ENCODE results near the gene E2F2.

E2F2 gene

GRCh38 chr1:23521588-23521987, 9.4 kb downstream of the E2F2 start:
- TF ChIP-seq REST (IDR thresholded peaks at IDR 0.05; ENCODE audit: insufficient read depth in 1 of 2, low read depth in 2 of 2, low read length in 2 of 2) (no peak), POLR2AphosphoS5 (IDR thresholded peaks at IDR 0.05; ENCODE audit: low read depth, low read length) (no peak), SIN3A (IDR thresholded peaks at IDR 0.05; ENCODE audit: borderline replicate concordance, insufficient read depth, low read length) (no peak), TAF1 (IDR thresholded peaks at IDR 0.05; ENCODE audit: borderline replicate concordance, insufficient read depth, low read length) (no peak), FOXP2 (optimal IDR thresholded peaks at IDR 0.05; ENCODE audit: borderline replicate concordance, extremely low read depth, extremely low read length, insufficient read depth) (no peak)

- TF ChIP-seq TAF1 (IDR thresholded peaks at IDR 0.05; ENCODE audit: borderline replicate concordance, insufficient read depth, low read length) = no peak
- no peak for TF ChIP-seq SIN3A (IDR thresholded peaks at IDR 0.05; ENCODE audit: borderline replicate concordance, insufficient read depth, low read length)
- TF ChIP-seq REST (IDR thresholded peaks at IDR 0.05; ENCODE audit: insufficient read depth in 1 of 2, low read depth in 2 of 2, low read length in 2 of 2) = no peak
- TF ChIP-seq FOXP2 (optimal IDR thresholded peaks at IDR 0.05; ENCODE audit: borderline replicate concordance, extremely low read depth, extremely low read length, insufficient read depth) = no peak
- TF ChIP-seq POLR2AphosphoS5 (IDR thresholded peaks at IDR 0.05; ENCODE audit: low read depth, low read length) = no peak
Observed at GRCh38 chr1:23517581-23517980, 13.5 kb downstream of the E2F2 start.

- TF ChIP-seq POLR2AphosphoS5 (IDR thresholded peaks at IDR 0.05; ENCODE audit: low read depth, low read length) (no peak), SIN3A (IDR thresholded peaks at IDR 0.05; ENCODE audit: borderline replicate concordance, insufficient read depth, low read length) (no peak), FOXP2 (optimal IDR thresholded peaks at IDR 0.05; ENCODE audit: borderline replicate concordance, extremely low read depth, extremely low read length, insufficient read depth) (no peak), REST (IDR thresholded peaks at IDR 0.05; ENCODE audit: insufficient read depth in 1 of 2, low read depth in 2 of 2, low read length in 2 of 2) (no peak), TAF1 (IDR thresholded peaks at IDR 0.05; ENCODE audit: borderline replicate concordance, insufficient read depth, low read length) (no peak)
Observed at GRCh38 chr1:23515905-23516304, 15.1 kb downstream of the E2F2 start.

GRCh38 chr1:23514111-23514679, 16.8 kb downstream of the E2F2 start:
- no peak for TF ChIP-seq FOXP2 (optimal IDR thresholded peaks at IDR 0.05; ENCODE audit: borderline replicate concordance, extremely low read depth, extremely low read length, insufficient read depth)
- no peak for TF ChIP-seq TAF1 (IDR thresholded peaks at IDR 0.05; ENCODE audit: borderline replicate concordance, insufficient read depth, low read length)
- no peak for TF ChIP-seq SIN3A (IDR thresholded peaks at IDR 0.05; ENCODE audit: borderline replicate concordance, insufficient read depth, low read length)
- TF ChIP-seq REST (IDR thresholded peaks at IDR 0.05; ENCODE audit: insufficient read depth in 1 of 2, low read depth in 2 of 2, low read length in 2 of 2) = no peak
- no peak for TF ChIP-seq POLR2AphosphoS5 (IDR thresholded peaks at IDR 0.05; ENCODE audit: low read depth, low read length)
